A673 (cell line): Measurements from ENCODE around the gene POLG. TPM values are rescaled to one million over a fixed set of nuclear protein-coding genes. Genes with fewer than 3 reads are reported as not detected.

Experiments
- BruUV-seq: library from RNA; stranded (reverse); fragments of 400-500 nt; replicated peaks from 2 replicates; lab custom pipeline; 2021; lab: Mats Ljungman, UMichigan
- CTCF ChIA-PET: fragments of 300-600 bp; sonication (Branson Sonifier 250); formaldehyde crosslinking; loops from one replicate; lab custom pipeline; 2022; ENCODE audit warnings: antibody characterized with exemption; lab: Charles Lee
- POLR2A ChIA-PET: fragments of 300-600 bp; sonication (Branson Sonifier 250); formaldehyde crosslinking; loops from one replicate; lab custom pipeline; 2022; ENCODE audit warnings: antibody characterized with exemption; ENCODE audit not compliant: low non-redundant PET; lab: Charles Lee
- DNase-seq: peaks from one replicate; pipeline ENCODE4 v3.0.0-alpha.2; 2015; ENCODE audit warnings: low spot score
- H3K27ac ChIP-seq: fragments of 200-600 bp; sonication (generic); 2 replicates; pipeline ENCODE4 v1.5.1; 2016; ENCODE audit warnings: mixed run types, low read depth, mild to moderate bottlenecking, mixed read lengths, antibody characterized with exemption, low read length; ENCODE audit not compliant: poor library complexity, severe bottlenecking
- H3K27me3 ChIP-seq: fragments of 200-600 bp; sonication (generic); replicated peaks from 2 replicates; pipeline ENCODE4 v1.6.1; 2017; ENCODE audit warnings: mixed run types, low read depth, mild to moderate bottlenecking, mixed read lengths, antibody characterized with exemption, low read length; ENCODE audit not compliant: insufficient read depth, poor library complexity
- H3K36me3 ChIP-seq: fragments of 200-600 bp; sonication (generic); 2 replicates; pipeline ENCODE4 v1.6.1; 2016; ENCODE audit warnings: mixed run types, mild to moderate bottlenecking, mixed read lengths, antibody characterized with exemption, low read length; ENCODE audit not compliant: insufficient read depth, poor library complexity, severe bottlenecking
- H3K4me1 ChIP-seq: fragments of 200-600 bp; sonication (generic); 2 replicates; pipeline ENCODE4 v1.6.1; 2017; ENCODE audit warnings: mixed run types, mild to moderate bottlenecking, mixed read lengths, antibody characterized with exemption, low read length; ENCODE audit not compliant: insufficient read depth, poor library complexity, severe bottlenecking
- H3K4me3 ChIP-seq: fragments of 200-600 bp; sonication (generic); 2 replicates; pipeline ENCODE4 v1.5.1; 2016; ENCODE audit warnings: low read depth, mixed run types, mild to moderate bottlenecking, mixed read lengths, low read length; ENCODE audit not compliant: poor library complexity, severe bottlenecking
- H3K9me3 ChIP-seq: fragments of 200-600 bp; sonication (generic); 2 replicates; pipeline ENCODE4 v1.6.1; 2016; ENCODE audit warnings: mixed run types, low read depth, mild to moderate bottlenecking, mixed read lengths, antibody characterized with exemption, low read length; ENCODE audit not compliant: poor library complexity, severe bottlenecking
- EZH2 ChIP-seq: fragments of 200-600 bp; sonication (generic); IDR thresholded peaks from 2 replicates; pipeline ENCODE4 v1.6.1; 2017; ENCODE audit warnings: borderline replicate concordance, low read depth, mild to moderate bottlenecking, mixed read lengths, antibody characterized with exemption, low read length; ENCODE audit not compliant: poor library complexity, severe bottlenecking
- intact Hi-C: fragments of 100-400 bp; cut with micrococcal nuclease; formaldehyde crosslinking; loops from one replicate; pipeline ENCODE4 v1.10.0; 2022; ENCODE audit not compliant: unreplicated experiment
- total RNA-seq: library from RNA; stranded (reverse); gene quantifications from 2 replicates; pipeline ENCODE4 v1.2.3, GENCODE V29; 2021
- TF ChIP-seq, protein P1 (sequence below): fragments of 300-800, 200-600 bp; sonication (generic); conservative IDR thresholded peaks from 2 replicates; pipeline ENCODE4 v1.5.1; 2017; ENCODE audit warnings: low read depth, mild to moderate bottlenecking, antibody characterized with exemption, low read length, moderate library complexity, mixed read lengths

POLG gene
- total RNA-seq, 1 experiment from 2014 or later = 166 TPM

DNA sequence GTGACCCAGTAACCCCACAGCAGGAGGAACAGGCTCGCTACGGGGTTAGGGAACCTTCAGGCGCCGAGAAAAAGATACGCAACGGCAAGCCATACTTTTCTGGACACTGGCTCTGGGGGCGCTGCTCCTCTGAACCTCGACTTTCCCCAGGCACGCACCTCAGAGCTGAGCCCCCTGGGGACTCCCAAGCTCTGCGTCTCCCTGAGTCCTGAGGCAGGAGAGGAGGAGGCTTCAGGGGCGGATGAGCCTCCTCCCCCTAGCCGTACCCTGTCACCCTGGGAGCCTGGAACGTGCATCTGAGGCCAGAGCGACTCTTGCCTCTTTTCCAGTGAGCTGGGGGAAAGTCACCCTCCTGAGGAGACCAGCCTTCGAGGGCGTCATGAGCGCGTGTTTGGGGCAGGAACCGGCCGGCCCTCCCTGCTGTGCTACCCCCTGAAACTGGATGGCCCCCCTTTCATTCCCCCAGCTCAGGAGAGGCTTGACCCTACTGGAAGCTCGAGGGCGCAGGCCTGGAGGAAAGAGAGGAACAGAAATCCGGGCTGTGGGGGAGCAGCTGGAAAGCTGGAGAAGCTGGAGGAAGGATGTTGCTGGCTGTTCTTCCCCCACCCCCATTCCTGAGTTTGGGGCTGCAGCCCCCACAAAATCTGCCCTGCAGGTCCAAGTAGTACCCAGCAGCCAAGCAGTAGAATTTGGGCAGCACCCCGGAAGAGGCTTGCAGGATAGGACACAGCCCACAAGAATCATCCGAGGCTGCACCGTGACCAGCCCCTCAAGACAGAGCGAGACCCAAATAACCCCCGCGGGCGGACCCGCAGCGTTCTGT lies 25.1 kb upstream of the POLG start:
- Histone ChIP-seq H3K9me3 (no peaks in the 10 kb centered on the region), H3K27me3 (peaks cover 64% of the 10 kb centered on the region), H3K27ac (no peak overlapping the region), H3K36me3 (no peaks in the 10 kb centered on the region), H3K4me3 (peak overlapping the region; percentile 47), H3K4me1 (peaks cover 10% of the 10 kb centered on the region)
- ChIA-PET CTCF (interaction anchor here (0.7 to 4.1 kb wide), 11 partner anchors 8 to 153 kb away, joined by 3 to 36 read pairs (median 11); no protein-coding TSS in a partner anchor), POLR2A (no interaction called here)
- TF ChIP-seq, protein P1, sequence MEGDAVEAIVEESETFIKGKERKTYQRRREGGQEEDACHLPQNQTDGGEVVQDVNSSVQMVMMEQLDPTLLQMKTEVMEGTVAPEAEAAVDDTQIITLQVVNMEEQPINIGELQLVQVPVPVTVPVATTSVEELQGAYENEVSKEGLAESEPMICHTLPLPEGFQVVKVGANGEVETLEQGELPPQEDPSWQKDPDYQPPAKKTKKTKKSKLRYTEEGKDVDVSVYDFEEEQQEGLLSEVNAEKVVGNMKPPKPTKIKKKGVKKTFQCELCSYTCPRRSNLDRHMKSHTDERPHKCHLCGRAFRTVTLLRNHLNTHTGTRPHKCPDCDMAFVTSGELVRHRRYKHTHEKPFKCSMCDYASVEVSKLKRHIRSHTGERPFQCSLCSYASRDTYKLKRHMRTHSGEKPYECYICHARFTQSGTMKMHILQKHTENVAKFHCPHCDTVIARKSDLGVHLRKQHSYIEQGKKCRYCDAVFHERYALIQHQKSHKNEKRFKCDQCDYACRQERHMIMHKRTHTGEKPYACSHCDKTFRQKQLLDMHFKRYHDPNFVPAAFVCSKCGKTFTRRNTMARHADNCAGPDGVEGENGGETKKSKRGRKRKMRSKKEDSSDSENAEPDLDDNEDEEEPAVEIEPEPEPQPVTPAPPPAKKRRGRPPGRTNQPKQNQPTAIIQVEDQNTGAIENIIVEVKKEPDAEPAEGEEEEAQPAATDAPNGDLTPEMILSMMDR = no peak
- no peak for TF ChIP-seq EZH2
- intact Hi-C loops = loop anchor here (5.0 kb wide), 3 partner anchors 38 to 198 kb away; no protein-coding TSS in a partner anchor
- no TSS peak for BruUV-seq
- DNase-seq = no peak

DNA sequence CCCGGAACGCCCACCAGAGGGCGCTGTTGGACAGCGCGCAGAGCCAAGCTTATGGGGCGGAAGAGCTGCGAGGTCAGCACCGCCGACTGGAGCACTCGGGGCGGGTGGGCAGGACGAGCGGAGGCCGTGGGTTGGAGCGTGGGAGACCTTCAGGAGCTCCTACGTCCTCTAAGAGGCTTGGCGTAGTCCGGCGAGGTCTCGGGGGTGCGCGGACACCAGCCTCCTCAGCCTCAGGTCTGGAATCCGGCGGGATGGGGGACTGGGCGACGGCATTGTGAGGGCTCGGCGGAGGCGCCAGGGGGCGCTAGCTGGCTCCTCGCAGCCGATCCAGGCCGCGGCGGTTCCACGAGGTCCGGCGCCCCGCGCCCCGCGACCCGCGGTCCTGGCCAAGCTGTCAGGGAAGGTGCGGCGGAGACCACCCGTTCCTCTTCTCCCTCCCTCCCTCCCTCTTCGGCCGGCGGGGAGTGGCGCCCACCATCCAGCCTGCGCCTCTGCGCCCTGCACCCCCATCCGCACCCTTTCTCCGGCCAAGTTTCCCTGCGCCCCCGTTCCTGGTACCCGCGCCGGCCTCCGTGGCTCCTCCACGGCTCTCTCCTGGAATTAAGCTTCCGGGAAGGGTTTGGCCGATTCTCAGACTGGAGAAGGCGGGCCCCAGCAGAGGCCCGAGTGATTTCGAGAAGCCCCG lies 24.3 kb upstream of the POLG start:
- Histone ChIP-seq H3K27me3 (peaks cover 67% of the 10 kb centered on the region), H3K27ac (no peak overlapping the region), H3K4me1 (peaks cover 10% of the 10 kb centered on the region), H3K4me3 (peak overlapping the region; percentile 47), H3K36me3 (no peaks in the 10 kb centered on the region), H3K9me3 (no peaks in the 10 kb centered on the region)
- TF ChIP-seq, protein P1 = peak; percentile 99
- no peak for TF ChIP-seq EZH2
- DNase-seq = peak; percentile 80
- no TSS peak for BruUV-seq
- intact Hi-C loops = loop anchor here (1.0 to 5.0 kb wide), 5 partner anchors 38 to 198 kb away; no protein-coding TSS in a partner anchor
- CTCF ChIA-PET = interaction anchor here (0.6 to 4.1 kb wide), 23 partner anchors 9 to 655 kb away, joined by 3 to 36 read pairs (median 6); partner anchors contain the start of genes POLG and TICRR
- POLR2A ChIA-PET = no interaction called here

DNA sequence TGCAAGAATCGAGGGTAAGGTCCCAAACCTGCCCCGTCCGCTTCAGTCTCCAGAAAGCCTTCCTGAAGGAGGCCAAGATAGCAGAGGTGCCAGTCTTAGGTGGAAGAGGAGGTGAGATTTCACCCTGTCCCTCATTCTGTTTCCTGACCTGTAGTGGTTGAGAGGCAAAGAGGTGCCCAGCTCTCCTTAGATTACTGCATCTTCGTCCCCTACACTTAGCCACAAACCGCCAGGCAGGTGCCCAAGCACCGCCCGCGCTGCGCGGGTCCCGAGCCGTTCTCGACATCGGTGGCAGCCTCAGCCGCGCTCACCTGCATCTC lies 23.8 kb upstream of the POLG start:
- Histone ChIP-seq H3K9me3 (no peaks in the 10 kb centered on the region), H3K4me3 (peak overlapping the region; percentile 47), H3K36me3 (no peaks in the 10 kb centered on the region), H3K27ac (no peak overlapping the region), H3K27me3 (peaks cover 65% of the 10 kb centered on the region), H3K4me1 (peaks cover 10% of the 10 kb centered on the region)
- no TSS peak for BruUV-seq
- ChIA-PET POLR2A (no interaction called here), CTCF (interaction anchor here (0.6 to 4.1 kb wide), 21 partner anchors 10 to 655 kb away, joined by 3 to 36 read pairs (median 6); partner anchors contain the start of genes POLG and TICRR)
- no peak for DNase-seq
- intact Hi-C loops = loop anchor here (1.0 to 5.0 kb wide), 5 partner anchors 39 to 199 kb away; no protein-coding TSS in a partner anchor
- TF ChIP-seq, protein P1 = no peak
- no peak for TF ChIP-seq EZH2
